GM10847 (cell line): ENCODE data around the gene SUPT20H.

Experiments used
- POLR2A ChIP-seq: IDR thresholded peaks from 2 replicates; pipeline ENCODE4 v1.6.1; 2011; ENCODE audit not compliant: insufficient read length; ENCODE audit errors: extremely low read depth

Gene SUPT20H

GRCh38 chr13:36981156-36981743 is 78.2 kb downstream of the SUPT20H start:
- no peak for TF ChIP-seq POLR2A

GRCh38 chr13:36979361-36980050 is 80.0 kb downstream of the SUPT20H start:
- no peak for TF ChIP-seq POLR2A

GRCh38 chr13:36975172-36975571 is 84.3 kb downstream of the SUPT20H start:
- no peak for TF ChIP-seq POLR2A

GRCh38 chr13:36973621-36974295 is 85.7 kb downstream of the SUPT20H start:
- TF ChIP-seq POLR2A: no peak

GRCh38 chr13:36973009-36973408 is 86.5 kb downstream of the SUPT20H start:
- no peak for TF ChIP-seq POLR2A

GRCh38 chr13:36966404-36966803 is 93.1 kb downstream of the SUPT20H start:
- no peak for TF ChIP-seq POLR2A

- no peak for TF ChIP-seq POLR2A
Observed at GRCh38 chr13:36965767-36966166, 93.7 kb downstream of the SUPT20H start.

GRCh38 chr13:36959456-36960116 is 99.9 kb downstream of the SUPT20H start:
- TF ChIP-seq POLR2A: no peak
